Subcutaneous abdominal adipose tissue (tissue), 5 donors: ENCODE results near the gene ITPRIP.

Experiments used
- H3K27ac ChIP-seq: one replicate; pipeline ENCODE4 v1.7.0; 2013; ENCODE audit warnings: low read depth, mild to moderate bottlenecking, inconsistent platforms, low read length, moderate library complexity
- H3K27me3 ChIP-seq, 5 donors: one replicate each; pipeline ENCODE4 v1.7.0; 2013; ENCODE audit warnings: low read length in 5 of 5, inconsistent platforms in 1 of 5; ENCODE audit not compliant: control insufficient read depth in 5 of 5, insufficient read depth in 4 of 5
- H3K36me3 ChIP-seq, 5 donors: one replicate each; pipeline ENCODE4 v1.7.0; 2013; ENCODE audit warnings: low read length in 5 of 5; ENCODE audit not compliant: control insufficient read depth in 5 of 5, insufficient read depth in 5 of 5
- H3K4me1 ChIP-seq, 5 donors: one replicate each; pipeline ENCODE4 v1.7.0; 2013; ENCODE audit warnings: low read length in 5 of 5, mild to moderate bottlenecking in 3 of 5, moderate library complexity in 1 of 5; ENCODE audit not compliant: control insufficient read depth in 5 of 5, insufficient read depth in 5 of 5
- H3K4me3 ChIP-seq, 5 donors: one replicate each; pipeline ENCODE4 v1.7.0; 2013; ENCODE audit warnings: low read length in 5 of 5, low read depth in 1 of 5
- H3K9ac ChIP-seq, 5 donors: one replicate each; pipeline ENCODE4 v1.7.0; 2013; ENCODE audit warnings: low read length in 5 of 5, mild to moderate bottlenecking in 4 of 5, moderate library complexity in 3 of 5
- H3K9me3 ChIP-seq, 5 donors: one replicate each; pipeline ENCODE4 v1.7.0; 2013; ENCODE audit warnings: low read length in 5 of 5; ENCODE audit not compliant: control insufficient read depth in 5 of 5
- donor health status: healthy.
- donor health status: healthy.
- donor health status: healthy.
- donor health status: healthy.
- donor health status: healthy.

Gene ITPRIP

GRCh38 chr10:104321226-104321625 is 17.0 kb downstream of the ITPRIP start:
- no peak overlapping the region for H3K27ac ChIP-seq
- H3K27me3 ChIP-seq = no peaks in the 10 kb centered on the region
- H3K4me3 ChIP-seq = no peak overlapping the region
- no peaks in the 10 kb centered on the region for H3K9me3 ChIP-seq
- peaks cover 28 to 98% (median 85%) of the 10 kb centered on the region in 5 donors for H3K4me1 ChIP-seq
- no peak overlapping the region for H3K9ac ChIP-seq
- H3K36me3 ChIP-seq = peaks cover 0 to under 1% (median 0%) of the 10 kb centered on the region in 5 donors

DNA sequence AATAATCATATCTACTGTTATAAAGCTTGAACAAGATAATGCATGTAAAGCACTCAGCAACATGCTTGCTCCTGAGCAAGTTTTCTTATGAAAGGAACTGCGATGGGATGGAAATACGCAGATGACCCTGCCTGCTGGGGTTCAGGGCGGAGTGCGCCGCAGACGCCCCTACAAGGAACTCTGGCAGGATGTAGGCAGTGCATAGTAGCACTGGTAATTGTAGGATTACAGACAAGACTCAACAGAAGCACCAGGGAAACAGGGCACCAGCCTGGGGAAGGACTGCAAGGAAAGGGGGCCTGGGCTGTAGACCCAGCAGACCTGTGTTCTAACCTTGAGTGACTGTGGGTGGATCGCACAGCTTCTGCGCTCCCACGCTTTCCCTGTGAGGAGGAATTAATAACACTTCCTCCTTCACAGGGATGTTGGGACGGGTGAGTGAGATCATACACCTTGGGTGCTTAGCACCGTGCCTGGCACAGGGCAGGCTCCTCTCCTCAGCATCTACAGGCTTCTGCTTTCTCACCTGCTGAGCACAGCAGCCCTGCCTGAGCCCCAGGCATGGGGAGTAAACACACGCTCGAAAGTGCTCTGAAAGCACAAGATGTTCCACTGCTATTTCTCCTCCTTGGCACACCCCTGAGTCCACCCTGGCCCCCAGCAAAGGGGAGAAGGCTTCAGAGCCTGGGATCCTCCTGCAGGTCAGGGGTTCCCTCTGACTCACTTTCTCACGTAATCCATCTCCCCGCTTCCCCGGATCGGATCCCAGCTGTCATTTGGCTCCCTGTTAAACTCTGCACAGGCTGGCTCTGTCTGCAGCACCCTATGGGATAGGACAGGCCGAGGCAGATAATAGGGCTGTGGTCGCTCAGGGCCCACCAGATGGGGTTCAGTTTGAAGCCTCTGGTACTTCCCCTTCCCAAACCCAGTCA is 19.2 kb downstream of the ITPRIP start:
- Histone ChIP-seq H3K27me3 (no peaks in the 10 kb centered on the region), H3K4me1 (peaks cover 27 to 80% (median 64%) of the 10 kb centered on the region in 5 donors), H3K9ac (no peak overlapping the region), H3K27ac (no peak overlapping the region), H3K9me3 (no peaks in the 10 kb centered on the region), H3K4me3 (no peak overlapping the region), H3K36me3 (peaks cover 0 to 22% (median 19%) of the 10 kb centered on the region in 5 donors)

GRCh38 chr10:104318326-104318725 is 19.9 kb downstream of the ITPRIP start:
- Histone ChIP-seq H3K27me3 (no peaks in the 10 kb centered on the region), H3K36me3 (peaks cover 0 to 29% (median 26%) of the 10 kb centered on the region in 5 donors), H3K27ac (no peak overlapping the region), H3K4me3 (no peak overlapping the region), H3K9ac (no peak overlapping the region), H3K9me3 (no peaks in the 10 kb centered on the region), H3K4me1 (peaks cover 25 to 75% (median 58%) of the 10 kb centered on the region in 5 donors)

GRCh38 chr10:104317726-104318299 is 20.5 kb downstream of the ITPRIP start:
- Histone ChIP-seq H3K27me3 (no peaks in the 10 kb centered on the region), H3K4me1 (peaks cover 25 to 75% (median 53%) of the 10 kb centered on the region in 5 donors), H3K9ac (no peak overlapping the region), H3K4me3 (no peak overlapping the region), H3K9me3 (no peaks in the 10 kb centered on the region), H3K36me3 (peaks cover 0 to 34% (median 31%) of the 10 kb centered on the region in 5 donors), H3K27ac (no peak overlapping the region)

DNA sequence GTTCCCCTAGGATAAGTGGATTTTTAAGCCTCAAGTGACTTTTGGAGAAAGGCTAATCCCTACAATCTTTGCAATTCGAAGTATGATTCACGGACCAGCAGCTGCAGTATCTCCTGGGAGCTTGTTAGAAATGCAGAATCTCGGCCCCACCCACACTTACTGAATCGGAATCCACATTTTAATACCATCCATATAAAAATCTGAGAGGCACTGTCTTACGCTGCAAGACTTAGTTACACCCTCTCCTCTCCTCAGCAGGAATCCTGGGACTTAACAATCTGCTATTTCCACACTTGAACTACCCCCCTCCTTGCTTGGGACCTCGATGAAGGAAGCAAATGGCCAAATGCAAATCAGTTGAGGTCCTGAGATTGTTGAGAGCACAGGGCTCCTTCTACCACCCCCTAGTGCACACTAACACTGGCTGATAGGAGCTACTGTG is 21.0 kb downstream of the ITPRIP start:
- Histone ChIP-seq H3K27ac (peak overlapping the region; percentile 23), H3K4me1 (peaks cover 25 to 75% (median 51%) of the 10 kb centered on the region in 5 donors), H3K9ac (no peak overlapping the region), H3K4me3 (no peak overlapping the region), H3K9me3 (no peaks in the 10 kb centered on the region), H3K27me3 (no peaks in the 10 kb centered on the region), H3K36me3 (peaks cover 0 to 40% (median 37%) of the 10 kb centered on the region in 5 donors)

- Histone ChIP-seq H3K4me1 (peaks cover 23 to 74% (median 51%) of the 10 kb centered on the region in 5 donors), H3K9ac (no peak overlapping the region), H3K9me3 (no peaks in the 10 kb centered on the region), H3K36me3 (peaks cover 0 to 41% (median 38%) of the 10 kb centered on the region in 5 donors), H3K27ac (peak overlapping the region; percentile 23), H3K4me3 (no peak overlapping the region), H3K27me3 (no peaks in the 10 kb centered on the region)
These were observed 21.8 kb downstream of the ITPRIP start for GRCh38 chr10:104316321-104317099.

DNA sequence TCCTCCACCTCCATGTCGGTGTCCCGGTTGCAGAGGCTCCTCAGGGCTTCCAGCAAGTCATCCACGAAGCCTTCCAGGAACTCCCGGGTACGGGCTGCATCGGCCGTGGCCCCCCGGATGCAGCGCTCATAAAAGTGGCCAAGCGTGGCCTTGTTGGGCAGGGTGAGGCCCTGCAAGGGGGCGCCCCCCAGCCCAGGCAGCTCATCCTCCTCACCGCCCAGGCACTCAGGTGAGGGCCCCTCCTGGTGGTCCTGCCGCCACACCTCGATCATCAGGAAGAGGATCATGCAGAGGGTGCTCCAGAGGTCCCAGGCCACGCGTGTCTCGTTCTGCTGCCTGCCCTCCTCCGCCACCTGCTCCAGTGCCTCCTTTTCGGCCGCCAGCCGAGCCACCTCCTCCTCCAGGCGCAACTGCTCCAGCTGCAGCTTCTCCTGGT is 22.8 kb downstream of the ITPRIP start:
- H3K4me3 ChIP-seq = no peak overlapping the region
- no peak overlapping the region for H3K9ac ChIP-seq
- H3K4me1 ChIP-seq = peaks cover 26 to 69% (median 45%) of the 10 kb centered on the region in 5 donors
- H3K36me3 ChIP-seq = peaks cover 0 to 50% (median 42%) of the 10 kb centered on the region in 5 donors
- H3K27ac ChIP-seq = no peak overlapping the region
- no peaks in the 10 kb centered on the region for H3K27me3 ChIP-seq
- H3K9me3 ChIP-seq = no peaks in the 10 kb centered on the region

GRCh38 chr10:104314591-104315485 is 23.4 kb downstream of the ITPRIP start:
- Histone ChIP-seq H3K9ac (no peak overlapping the region), H3K4me3 (no peak overlapping the region), H3K27ac (no peak overlapping the region), H3K27me3 (no peaks in the 10 kb centered on the region), H3K36me3 (peaks cover 0 to 56% (median 45%) of the 10 kb centered on the region in 5 donors), H3K9me3 (no peaks in the 10 kb centered on the region), H3K4me1 (peaks cover 32 to 69% (median 52%) of the 10 kb centered on the region in 5 donors)

DNA sequence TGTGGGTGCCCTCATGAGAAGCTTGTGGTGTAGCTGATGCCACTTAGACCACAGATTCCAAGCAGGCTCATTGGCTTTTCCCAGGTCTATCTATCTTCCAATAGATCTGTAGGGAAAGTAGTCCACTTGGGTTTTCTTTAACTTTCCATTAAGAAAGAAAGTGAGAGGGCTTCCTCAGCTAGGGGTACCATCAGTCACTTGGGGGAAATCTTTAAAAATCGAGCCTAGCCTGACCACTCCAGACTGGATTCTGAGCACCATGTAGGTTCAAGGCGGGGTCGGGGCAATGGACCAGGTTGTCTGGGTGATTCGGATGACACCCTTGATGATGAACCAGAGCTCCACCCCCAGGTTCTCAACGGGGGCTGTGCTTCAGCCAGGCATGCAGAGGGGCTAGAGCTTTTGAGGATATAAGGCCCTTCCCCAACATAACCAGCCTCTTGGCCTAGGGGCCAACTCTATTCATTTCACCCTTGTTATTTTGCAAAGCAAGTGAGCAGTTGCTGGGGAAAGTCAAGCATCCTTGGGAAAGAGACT is 27.0 kb downstream of the ITPRIP start:
- H3K27ac ChIP-seq = no peak overlapping the region
- H3K9me3 ChIP-seq = no peaks in the 10 kb centered on the region
- peaks cover 0 to 56% (median 45%) of the 10 kb centered on the region in 5 donors for H3K36me3 ChIP-seq
- H3K4me1 ChIP-seq = peaks cover 13 to 34% (median 23%) of the 10 kb centered on the region in 5 donors
- peak overlapping the region in 1 of 5 donors; percentile 96 for H3K9ac ChIP-seq
- H3K4me3 ChIP-seq = no peak overlapping the region
- no peaks in the 10 kb centered on the region for H3K27me3 ChIP-seq
